Measurements from ENCODE around the gene CDH24. TPM values are rescaled to one million over a fixed set of nuclear protein-coding genes. Genes with fewer than 3 reads are reported as not detected.
"Not testable (repeated sequence)": the region's sequence is repeated elsewhere in the genome, so short reads cannot be mapped to it uniquely, and the experiment has no call there.

The CDH24 gene
- total RNA-seq, 2 experiments from 2014 or later: 2.4 to 2.5 TPM

GRCh38 chr14:23024612-23025075 is 32.7 kb downstream of the CDH24 start:
- H3K9me3 Mint-ChIP-seq (ENCODE audit: low read depth): no peaks in the 10 kb centered on the region
- H3K27me3 Mint-ChIP-seq: no peaks in the 10 kb centered on the region
- no peak overlapping the region for H3K27ac Mint-ChIP-seq
- CTCF ChIA-PET: interaction anchor here (1.7 to 2.0 kb wide), 2 partner anchors 38 to 52 kb away, joined by 4 to 13 read pairs; no protein-coding TSS in a partner anchor
- H3K4me3 Mint-ChIP-seq: no peak overlapping the region
- DNase-seq (no peak), ATAC-seq (no peak)
- peaks cover 31% of the 10 kb centered on the region for H3K36me3 Mint-ChIP-seq
- H3K4me1 Mint-ChIP-seq: peaks cover 25% of the 10 kb centered on the region

- DNase-seq (no peak), ATAC-seq (no peak)
- H3K36me3 Mint-ChIP-seq: peaks cover 26% of the 10 kb centered on the region
- no peaks in the 10 kb centered on the region for H3K9me3 Mint-ChIP-seq (ENCODE audit: low read depth)
- peaks cover 17% of the 10 kb centered on the region for H3K4me1 Mint-ChIP-seq
- no peak overlapping the region for H3K27ac Mint-ChIP-seq
- H3K4me3 Mint-ChIP-seq: no peak overlapping the region
- H3K27me3 Mint-ChIP-seq: no peaks in the 10 kb centered on the region
- CTCF ChIA-PET: interaction anchor here (1.6 to 2.3 kb wide), 5 partner anchors 34 to 51 kb away, joined by 4 to 13 read pairs (median 5); partner anchors contain the start of gene CDH24
These were observed 33.5 kb downstream of the CDH24 start for GRCh38 chr14:23023795-23024152.

- Mint-ChIP-seq H3K36me3 (peaks cover 24% of the 10 kb centered on the region), H3K27me3 (no peaks in the 10 kb centered on the region), H3K4me1 (peaks cover 14% of the 10 kb centered on the region), H3K9me3 (ENCODE audit: low read depth) (no peaks in the 10 kb centered on the region), H3K4me3 (no peak overlapping the region), H3K27ac (no peak overlapping the region)
- ATAC-seq (no peak), DNase-seq (no peak)
- CTCF ChIA-PET: interaction anchor here (1.2 to 2.3 kb wide), 7 partner anchors 17 to 51 kb away, joined by 3 to 13 read pairs (median 5); partner anchors contain the start of gene CDH24
These were observed 34.1 kb downstream of the CDH24 start for GRCh38 chr14:23023022-23023794.

GRCh38 chr14:23021889-23022442 is 35.4 kb downstream of the CDH24 start:
- ATAC-seq: no peak
- H3K9me3 Mint-ChIP-seq (ENCODE audit: low read depth): no peaks in the 10 kb centered on the region
- peaks cover 20% of the 10 kb centered on the region for H3K36me3 Mint-ChIP-seq
- no peak for DNase-seq
- no peak overlapping the region for H3K27ac Mint-ChIP-seq
- no peaks in the 10 kb centered on the region for H3K27me3 Mint-ChIP-seq
- CTCF ChIA-PET: interaction anchor here (1.2 to 2.3 kb wide), 3 partner anchors 15 to 38 kb away, joined by 3 to 5 read pairs (median 5); no protein-coding TSS in a partner anchor
- no peak overlapping the region for H3K4me3 Mint-ChIP-seq
- H3K4me1 Mint-ChIP-seq: peaks cover 10% of the 10 kb centered on the region

- Mint-ChIP-seq H3K9me3 (ENCODE audit: low read depth) (no peaks in the 10 kb centered on the region), H3K27me3 (no peaks in the 10 kb centered on the region), H3K4me3 (no peak overlapping the region), H3K36me3 (peaks cover 20% of the 10 kb centered on the region), H3K4me1 (peaks cover 10% of the 10 kb centered on the region), H3K27ac (no peak overlapping the region)
- DNase-seq: no peak
- CTCF ChIA-PET: interaction anchor here (1.2 to 2.3 kb wide), 3 partner anchors 15 to 38 kb away, joined by 3 to 5 read pairs (median 5); no protein-coding TSS in a partner anchor
- no peak for ATAC-seq
These were observed 35.9 kb downstream of the CDH24 start for GRCh38 chr14:23021434-23021833.

- DNase-seq (no peak), ATAC-seq (no peak)
- Mint-ChIP-seq H3K4me3 (no peak overlapping the region), H3K27me3 (no peaks in the 10 kb centered on the region), H3K4me1 (peaks cover 8% of the 10 kb centered on the region), H3K9me3 (ENCODE audit: low read depth) (no peaks in the 10 kb centered on the region), H3K36me3 (peaks cover 12% of the 10 kb centered on the region), H3K27ac (no peak overlapping the region)
- CTCF ChIA-PET: interaction anchor here (0.7 to 1.4 kb wide), 2 partner anchors 9 to 34 kb away, joined by 3 to 6 read pairs; no protein-coding TSS in a partner anchor
These were observed 36.9 kb downstream of the CDH24 start for GRCh38 chr14:23020143-23021128.

GRCh38 chr14:23018107-23018506 is 39.2 kb downstream of the CDH24 start:
- H3K9me3 Mint-ChIP-seq (ENCODE audit: low read depth): no peaks in the 10 kb centered on the region
- no peak overlapping the region for H3K4me3 Mint-ChIP-seq
- no peaks in the 10 kb centered on the region for H3K27me3 Mint-ChIP-seq
- CTCF ChIA-PET: interaction anchor here (2.7 kb wide), 1 partner anchor 40 kb away, joined by 9 read pairs; no protein-coding TSS in a partner anchor
- no peak overlapping the region for H3K27ac Mint-ChIP-seq
- ATAC-seq (no peak), DNase-seq (no peak)
- peaks cover 2% of the 10 kb centered on the region for H3K36me3 Mint-ChIP-seq
- peaks cover 3% of the 10 kb centered on the region for H3K4me1 Mint-ChIP-seq

- H3K27me3 Mint-ChIP-seq: no peaks in the 10 kb centered on the region
- H3K36me3 Mint-ChIP-seq: peaks cover 2% of the 10 kb centered on the region
- H3K9me3 Mint-ChIP-seq (ENCODE audit: low read depth): no peaks in the 10 kb centered on the region
- DNase-seq (no peak), ATAC-seq (no peak)
- CTCF ChIA-PET: interaction anchor here (0.8 to 2.7 kb wide), 3 partner anchors 31 to 52 kb away, joined by 3 to 9 read pairs (median 7); no protein-coding TSS in a partner anchor
- no peak overlapping the region for H3K27ac Mint-ChIP-seq
- H3K4me1 Mint-ChIP-seq: peaks cover 3% of the 10 kb centered on the region
- H3K4me3 Mint-ChIP-seq: no peak overlapping the region
These were observed 40.2 kb downstream of the CDH24 start for GRCh38 chr14:23017091-23017490.

GRCh38 chr14:23015618-23016017 is 41.7 kb downstream of the CDH24 start:
- Mint-ChIP-seq H3K27me3 (no peaks in the 10 kb centered on the region), H3K36me3 (no peaks in the 10 kb centered on the region), H3K4me3 (no peak overlapping the region), H3K27ac (no peak overlapping the region), H3K9me3 (ENCODE audit: low read depth) (no peaks in the 10 kb centered on the region), H3K4me1 (peaks cover 6% of the 10 kb centered on the region)
- CTCF ChIA-PET: interaction anchor here (1.1 to 2.4 kb wide), 3 partner anchors 9 to 39 kb away, joined by 3 to 11 read pairs (median 3); no protein-coding TSS in a partner anchor
- DNase-seq (no peak), ATAC-seq (no peak)

GRCh38 chr14:23013749-23014054 is 43.6 kb downstream of the CDH24 start:
- CTCF ChIA-PET: interaction anchor here (1.2 to 2.6 kb wide), 4 partner anchors 19 to 55 kb away, joined by 3 to 9 read pairs (median 4); partner anchors contain the start of gene CDH24

GRCh38 chr14:23013054-23013748 is 44.1 kb downstream of the CDH24 start:
- CTCF ChIA-PET: interaction anchor here (0.8 to 2.6 kb wide), 5 partner anchors 18 to 56 kb away, joined by 3 to 9 read pairs (median 5); partner anchors contain the start of gene CDH24
- ATAC-seq: no peak
- no peaks in the 10 kb centered on the region for H3K27me3 Mint-ChIP-seq
- no peaks in the 10 kb centered on the region for H3K9me3 Mint-ChIP-seq (ENCODE audit: low read depth)
- no peak for DNase-seq
- H3K4me3 Mint-ChIP-seq: no peak overlapping the region
- peaks cover 22% of the 10 kb centered on the region for H3K4me1 Mint-ChIP-seq
- H3K27ac Mint-ChIP-seq: no peak overlapping the region
- no peaks in the 10 kb centered on the region for H3K36me3 Mint-ChIP-seq

More at GRCh38 chr14:23013749-23014054, 43.6 kb downstream of the CDH24 start:
- not testable (repeated sequence) for H3K27ac Mint-ChIP-seq; DNase-seq; H3K4me3 Mint-ChIP-seq; H3K27me3 Mint-ChIP-seq; H3K9me3 Mint-ChIP-seq (ENCODE audit: low read depth); ATAC-seq; H3K36me3 Mint-ChIP-seq
- H3K4me1 Mint-ChIP-seq: peaks cover 17% of the 10 kb centered on the region

Data from activated CD8-positive, alpha-beta memory T cell treated with anti-CD3 and anti-CD28 coated beads, Interleukin-2, amount 10 ng/mL, durations not matched to agents 7 days and 5 days (primary cell).